Measurements from ENCODE around the gene NUBP1. TPM values are rescaled to one million over a fixed set of nuclear protein-coding genes. Genes with fewer than 3 reads are reported as not detected.

NUBP1 gene
- total and polyA plus RNA-seq, 9 of the 15 experiments (the other 6 are each of a cell fraction or from before 2014, with no cell fraction given), result 17.2 to 55.1 (median 35.6) TPM

GRCh38 chr16:10743610-10744369, at the start of gene NUBP1 (continued):
- 0 out of 2 replicates have a peak, but pooled peaks have one; percentile 13 for TF ChIP-seq ZNF764 (CRISPR knock-in tag; IDR thresholded peaks at IDR 0.05; ENCODE audit: low read depth)
- TF ChIP-seq ZNF146 (CRISPR knock-in tag; IDR thresholded peaks at IDR 0.05; ENCODE audit: unreplicated experiment), result no peak
- TF ChIP-seq, protein P1, sequence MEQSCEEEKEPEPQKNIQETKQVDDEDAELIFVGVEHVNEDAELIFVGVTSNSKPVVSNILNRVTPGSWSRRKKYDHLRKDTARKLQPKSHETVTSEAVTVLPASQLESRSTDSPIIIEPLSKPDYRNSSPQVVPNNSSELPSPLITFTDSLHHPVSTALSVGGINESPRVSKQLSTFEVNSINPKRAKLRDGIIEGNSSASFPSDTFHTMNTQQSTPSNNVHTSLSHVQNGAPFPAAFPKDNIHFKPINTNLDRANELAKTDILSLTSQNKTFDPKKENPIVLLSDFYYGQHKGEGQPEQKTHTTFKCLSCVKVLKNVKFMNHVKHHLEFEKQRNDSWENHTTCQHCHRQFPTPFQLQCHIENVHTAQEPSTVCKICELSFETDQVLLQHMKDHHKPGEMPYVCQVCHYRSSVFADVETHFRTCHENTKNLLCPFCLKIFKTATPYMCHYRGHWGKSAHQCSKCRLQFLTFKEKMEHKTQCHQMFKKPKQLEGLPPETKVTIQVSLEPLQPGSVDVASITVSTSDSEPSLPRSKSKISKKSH (CRISPR knock-in tag; IDR thresholded peaks at IDR 0.05), result no peak
- no peak for TF ChIP-seq FOXJ3 (CRISPR knock-in tag; IDR thresholded peaks at IDR 0.05)
- no peak for TF ChIP-seq TCF7L2 (IDR thresholded peaks at IDR 0.05; ENCODE audit: low read depth, low read length)
- TF ChIP-seq ARID2 (IDR thresholded peaks at IDR 0.05), result no peak
- no peak for TF ChIP-seq ATF1 (CRISPR knock-in tag; IDR thresholded peaks at IDR 0.05)
- TF ChIP-seq ATF1 (tag; IDR thresholded peaks at IDR 0.05), result peak; percentile 86
- no peak for TF ChIP-seq ZNF217 (CRISPR knock-in tag; IDR thresholded peaks at IDR 0.05)
- TF ChIP-seq VEZF1 (CRISPR knock-in tag; IDR thresholded peaks at IDR 0.05), result peak; percentile 88
- TF ChIP-seq, protein P2, sequence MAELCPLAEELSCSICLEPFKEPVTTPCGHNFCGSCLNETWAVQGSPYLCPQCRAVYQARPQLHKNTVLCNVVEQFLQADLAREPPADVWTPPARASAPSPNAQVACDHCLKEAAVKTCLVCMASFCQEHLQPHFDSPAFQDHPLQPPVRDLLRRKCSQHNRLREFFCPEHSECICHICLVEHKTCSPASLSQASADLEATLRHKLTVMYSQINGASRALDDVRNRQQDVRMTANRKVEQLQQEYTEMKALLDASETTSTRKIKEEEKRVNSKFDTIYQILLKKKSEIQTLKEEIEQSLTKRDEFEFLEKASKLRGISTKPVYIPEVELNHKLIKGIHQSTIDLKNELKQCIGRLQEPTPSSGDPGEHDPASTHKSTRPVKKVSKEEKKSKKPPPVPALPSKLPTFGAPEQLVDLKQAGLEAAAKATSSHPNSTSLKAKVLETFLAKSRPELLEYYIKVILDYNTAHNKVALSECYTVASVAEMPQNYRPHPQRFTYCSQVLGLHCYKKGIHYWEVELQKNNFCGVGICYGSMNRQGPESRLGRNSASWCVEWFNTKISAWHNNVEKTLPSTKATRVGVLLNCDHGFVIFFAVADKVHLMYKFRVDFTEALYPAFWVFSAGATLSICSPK (IDR thresholded peaks at IDR 0.05; ENCODE audit: borderline replicate concordance), result no peak
- no peak for TF ChIP-seq PCBP2 (IDR thresholded peaks at IDR 0.05; ENCODE audit: low read depth, low read length, poor library complexity, severe bottlenecking)
- TF ChIP-seq ZHX1 (conservative IDR thresholded peaks at IDR 0.05; ENCODE audit: low read length), result no peak
- no peak for TF ChIP-seq NFYB (IDR thresholded peaks at IDR 0.05; ENCODE audit: extremely low read depth, insufficient read length)
- no peak for TF ChIP-seq GATA2 (CRISPR knock-in tag; IDR thresholded peaks at IDR 0.05)
- no peak for TF ChIP-seq ZNF224 (CRISPR knock-in tag; IDR thresholded peaks at IDR 0.05)

Data from K562 (cell line).